GM18870 (cell line): ENCODE results near the gene TRPV4.

Experiments used
- ATAC-seq: cut with Tn5 transposase; IDR thresholded peaks from one replicate; pipeline ENCODE4 v1.9.1; 2021; ENCODE audit warnings: moderate library complexity; ENCODE audit not compliant: unreplicated experiment

The TRPV4 gene

DNA sequence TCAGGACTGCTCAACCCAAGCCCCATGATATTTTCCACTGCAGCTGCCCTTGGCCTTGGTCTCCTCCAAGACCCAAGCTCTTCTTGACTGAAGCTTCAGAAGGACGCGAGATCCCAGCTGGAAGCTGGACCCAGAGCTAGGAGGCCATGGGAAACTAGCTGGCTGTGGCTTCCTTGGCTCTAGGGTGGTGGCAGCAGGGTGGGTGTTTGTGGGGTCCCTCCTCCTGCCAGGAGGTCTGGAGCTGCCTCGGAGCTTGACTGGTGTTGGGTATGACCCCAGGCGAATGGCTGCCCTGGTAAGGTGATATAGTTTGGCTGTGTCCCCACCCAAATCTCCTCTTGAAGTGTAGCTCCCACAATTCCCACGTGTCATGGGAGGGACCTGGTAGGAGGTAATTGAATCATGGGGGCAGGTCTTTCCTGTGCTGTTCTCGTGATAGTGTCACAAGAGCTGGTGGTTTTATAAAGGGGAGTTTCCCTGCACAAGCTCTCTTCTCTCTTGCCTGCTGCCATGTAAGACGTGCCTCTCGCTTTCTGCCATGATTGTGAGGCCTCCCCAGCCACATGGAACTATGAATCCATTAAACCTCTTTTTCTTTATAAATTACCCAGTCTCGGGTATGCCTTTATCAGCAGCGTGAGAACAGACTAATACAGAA lies 51.4 kb downstream of the TRPV4 start:
- no peak for ATAC-seq

DNA sequence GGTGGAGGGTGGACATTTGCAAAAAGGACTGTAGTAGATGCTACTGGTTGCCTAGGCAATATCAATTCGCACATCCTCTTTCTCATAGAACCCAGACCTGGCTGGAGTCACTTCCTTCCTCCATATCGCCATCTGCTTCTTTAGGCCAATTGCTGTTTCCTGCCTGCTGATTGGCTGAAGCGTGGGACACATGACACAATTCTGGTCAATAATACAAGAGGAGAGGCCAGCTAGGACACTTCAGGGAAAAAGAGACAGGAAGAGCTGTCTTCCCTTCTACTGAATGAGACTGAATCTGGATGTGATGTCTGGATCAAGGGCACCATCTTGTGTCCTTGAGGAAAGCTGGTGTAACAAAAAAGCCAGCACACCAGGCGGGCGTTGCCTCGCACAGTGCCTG lies 53.8 kb downstream of the TRPV4 start:
- no peak for ATAC-seq

DNA sequence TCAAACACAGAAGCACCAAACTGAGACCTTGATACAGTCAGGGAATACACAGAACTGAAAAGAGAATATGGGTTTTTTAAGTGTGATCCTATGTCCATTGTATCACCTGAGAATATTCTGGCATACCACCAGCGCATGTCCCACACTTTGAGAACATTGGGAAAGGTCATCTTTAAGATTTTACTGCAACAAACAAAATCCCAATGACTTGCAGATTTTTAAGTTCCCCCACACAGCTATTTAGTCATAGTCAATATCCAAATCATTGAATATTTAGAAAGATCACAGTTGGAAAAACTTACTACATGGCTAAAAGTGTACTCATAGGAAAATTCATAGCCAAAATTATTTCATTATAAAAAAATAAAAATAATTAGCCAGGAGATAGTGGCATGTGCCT lies 54.5 kb downstream of the TRPV4 start:
- ATAC-seq: no peak

DNA sequence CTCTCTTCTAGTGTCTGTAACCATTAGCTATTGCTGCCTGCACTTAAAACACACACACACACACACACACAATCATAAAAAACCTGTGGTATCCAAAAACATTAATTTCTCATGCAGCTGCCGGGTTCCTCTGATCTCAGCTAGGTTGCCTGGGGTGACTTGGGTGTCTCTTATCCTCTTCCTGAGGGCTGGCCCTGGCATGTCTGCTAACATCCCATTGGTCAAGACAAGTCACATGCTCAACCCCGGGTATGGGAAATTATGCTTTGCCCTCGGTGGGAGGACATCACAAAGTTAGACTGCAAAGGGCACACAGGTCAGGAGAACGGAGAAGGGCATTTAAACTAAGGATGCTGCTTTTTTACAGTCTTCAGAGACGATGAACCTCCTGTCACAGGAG lies 55.7 kb downstream of the TRPV4 start:
- no peak for ATAC-seq

DNA sequence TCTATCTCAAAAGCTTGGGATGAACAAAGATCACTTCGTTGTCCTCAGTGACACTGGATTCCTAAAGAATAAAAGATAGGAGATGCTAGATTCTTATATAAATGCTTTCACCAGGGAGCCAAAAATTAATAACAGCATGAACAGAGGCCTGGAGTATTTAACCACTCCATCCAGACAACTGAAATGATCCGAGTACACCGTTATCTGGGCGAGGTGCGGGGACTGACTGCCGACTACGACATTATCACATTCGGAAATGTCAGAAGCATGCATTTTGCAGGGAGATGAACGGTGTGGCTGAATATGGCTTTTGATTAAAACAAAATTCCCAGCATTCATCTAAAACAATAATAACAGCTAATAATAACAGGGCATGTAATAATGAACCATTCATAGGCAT lies 56.6 kb downstream of the TRPV4 start:
- no peak for ATAC-seq

DNA sequence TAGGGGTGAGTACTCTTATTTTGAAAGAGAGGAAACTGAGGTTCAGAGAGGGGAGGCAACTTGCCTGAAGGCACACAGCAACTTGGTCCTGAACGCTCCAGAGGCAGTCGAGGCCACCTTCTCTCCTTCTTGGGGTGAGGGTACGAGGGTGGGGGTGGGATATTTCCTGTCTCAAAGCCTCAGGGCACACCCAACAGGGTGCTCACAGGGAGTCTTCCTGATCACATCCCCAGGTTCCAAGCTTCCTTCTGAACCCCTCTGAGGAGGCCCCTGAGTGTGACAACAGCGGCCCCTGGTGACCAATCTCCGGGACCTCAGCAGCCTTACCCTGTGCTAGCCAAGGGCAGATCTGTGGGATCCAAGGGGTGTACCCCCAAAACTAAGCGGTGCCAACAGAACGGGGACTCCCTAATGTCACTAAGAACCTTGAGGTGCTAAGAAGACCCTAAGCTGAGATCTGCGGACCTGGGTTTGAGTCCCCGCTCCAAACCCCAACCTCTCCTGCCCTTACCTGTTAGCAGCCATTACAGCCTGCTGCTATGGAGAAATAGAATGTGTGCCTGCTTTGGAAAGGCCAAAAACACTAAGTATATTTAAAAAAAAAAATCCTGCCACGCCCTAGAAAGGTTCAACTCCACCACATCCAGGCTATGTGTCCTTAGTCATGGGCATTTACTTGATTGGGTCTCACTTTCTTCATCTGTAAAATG lies 57.9 kb downstream of the TRPV4 start:
- ATAC-seq: no peak

DNA sequence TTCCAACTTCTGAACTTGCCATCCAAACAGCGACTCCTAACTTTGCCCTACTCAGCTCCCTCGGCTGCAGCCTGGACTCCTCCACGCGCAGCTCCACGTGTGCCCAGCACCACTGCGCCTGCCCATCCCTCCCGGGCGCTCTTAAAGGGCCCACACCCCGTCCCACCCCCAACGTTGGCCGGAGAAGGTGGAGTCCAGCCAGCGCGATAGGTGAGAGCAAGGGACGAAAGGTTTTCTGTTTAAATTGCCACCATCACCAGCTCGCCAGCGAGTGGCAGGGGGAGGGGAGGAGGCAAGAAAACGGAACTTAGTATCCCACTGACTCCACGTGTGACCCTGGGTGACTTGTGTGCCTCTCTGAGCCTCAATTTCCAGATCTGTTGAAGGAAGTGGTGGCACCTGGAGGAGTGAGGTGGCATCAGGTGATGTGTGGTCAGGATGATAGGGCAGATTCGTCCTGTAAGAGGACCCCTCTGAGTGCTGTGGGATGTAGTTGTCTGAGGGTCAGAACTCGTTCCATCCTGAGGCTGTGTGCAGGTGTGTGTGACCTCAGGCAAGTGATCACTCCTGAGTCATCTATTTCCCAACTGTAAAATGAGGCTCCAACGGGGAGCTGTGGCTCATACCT lies 59.7 kb downstream of the TRPV4 start:
- no peak for ATAC-seq

DNA sequence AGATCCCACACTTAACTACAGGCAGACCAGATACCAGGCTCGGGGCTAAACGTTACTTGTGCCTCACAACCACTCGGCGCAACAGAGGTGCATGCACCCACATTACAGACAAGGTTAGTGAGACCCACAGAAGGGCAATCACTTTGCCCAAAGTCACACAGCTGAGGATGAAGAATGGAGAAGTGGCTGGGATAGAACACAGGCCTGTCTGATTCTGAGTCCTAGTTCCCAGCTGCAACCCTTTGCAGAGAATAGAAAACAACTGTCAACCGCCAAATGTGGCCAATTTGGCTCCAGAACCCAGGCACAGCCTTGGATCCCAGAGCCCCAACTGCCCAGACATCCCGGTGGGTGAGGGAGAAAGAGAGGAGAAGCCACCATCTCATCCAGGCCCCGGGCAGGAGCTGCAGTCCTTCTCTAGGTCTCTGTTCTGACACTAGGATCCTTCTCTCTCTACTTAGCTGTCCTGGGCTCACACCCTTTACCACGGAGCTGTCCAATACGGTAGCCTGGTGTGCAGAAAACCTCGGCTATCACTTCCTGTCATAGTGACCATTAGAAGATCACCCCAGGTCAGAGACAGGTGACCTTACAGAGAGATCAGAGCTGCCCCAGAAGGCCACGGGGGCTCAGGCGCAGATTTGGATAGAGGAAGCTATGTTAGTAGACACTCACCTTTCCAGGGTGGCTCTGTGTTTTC lies 60.4 kb downstream of the TRPV4 start:
- ATAC-seq: no peak

DNA sequence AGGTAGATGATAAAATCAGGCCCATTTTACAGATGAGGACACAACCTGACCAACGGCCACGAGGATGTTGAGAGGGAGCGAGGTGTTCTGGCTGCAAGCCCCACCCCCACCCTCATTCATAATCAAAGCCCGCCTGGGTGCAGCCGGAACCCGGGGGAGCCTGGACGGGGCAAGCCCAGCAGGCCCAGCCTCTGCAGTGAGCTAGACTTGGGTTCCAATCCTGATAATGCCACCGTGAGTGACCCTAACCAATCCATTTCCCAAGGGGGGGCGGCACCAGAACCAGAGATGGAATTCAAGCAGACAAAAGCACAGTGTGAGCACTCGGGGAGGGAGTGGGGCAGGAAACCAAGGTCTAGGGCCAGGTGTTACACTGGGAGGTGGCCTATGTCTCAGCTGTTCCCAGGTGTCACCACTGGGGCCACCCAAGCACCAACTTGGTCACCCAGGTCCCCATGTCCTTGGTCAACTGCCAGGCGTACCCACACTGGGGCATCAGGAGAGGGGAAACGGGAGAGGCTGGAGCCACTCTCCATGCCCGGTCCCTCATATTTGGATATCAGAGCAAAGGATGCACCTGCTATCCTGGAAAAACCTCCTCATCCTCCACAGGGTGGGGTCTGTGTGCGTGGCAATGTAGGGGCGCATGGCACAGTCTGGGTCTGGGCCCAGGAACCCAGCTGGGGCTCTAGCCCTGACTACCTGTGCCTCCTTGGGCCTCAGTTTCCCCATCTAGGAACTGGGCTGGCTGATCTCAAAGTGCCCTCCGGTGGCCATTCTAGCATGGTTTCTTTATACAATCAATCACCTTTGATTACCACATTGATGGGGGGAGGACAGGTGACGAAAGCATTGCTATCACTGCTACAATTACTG lies 61.2 kb downstream of the TRPV4 start:
- no peak for ATAC-seq

DNA sequence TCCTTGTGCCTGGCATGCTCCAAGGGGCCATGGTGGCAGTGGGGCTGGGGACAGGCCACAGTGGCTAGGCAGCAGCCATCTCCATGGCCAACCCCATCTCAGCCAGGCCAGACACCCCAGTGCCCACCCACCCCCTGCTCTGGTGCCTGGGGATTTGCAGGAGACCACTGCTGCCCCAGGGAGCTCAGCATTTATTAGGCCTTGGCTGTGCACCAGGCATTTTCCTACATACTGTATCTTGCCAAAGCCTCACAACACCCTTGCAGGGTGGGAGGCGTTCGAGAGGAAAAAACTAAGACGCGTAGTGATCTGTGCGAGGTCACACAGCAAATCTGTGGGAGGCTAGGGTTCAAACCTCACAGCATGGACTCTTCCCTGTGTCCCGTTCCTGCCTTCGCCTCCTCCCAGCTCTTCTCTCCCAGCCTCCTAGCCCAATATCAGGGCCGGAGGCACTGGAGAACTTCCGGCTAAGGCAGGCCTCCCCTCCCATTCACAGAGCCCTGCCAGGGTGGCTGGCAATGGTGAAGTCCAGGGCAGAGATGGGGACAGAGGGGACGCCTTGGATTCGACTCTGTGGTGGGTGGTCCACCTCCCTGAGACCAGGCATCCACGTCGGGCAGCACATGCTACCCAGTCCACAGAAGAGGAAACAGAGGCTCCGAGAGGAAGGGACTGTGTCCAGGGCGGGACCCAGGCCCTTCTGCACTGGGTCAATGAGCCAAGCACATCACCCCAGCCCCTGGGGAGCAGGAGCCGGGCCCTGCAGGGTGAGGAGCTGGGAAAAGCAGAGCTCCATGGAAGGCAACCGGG lies 62.1 kb downstream of the TRPV4 start:
- ATAC-seq: no peak

DNA sequence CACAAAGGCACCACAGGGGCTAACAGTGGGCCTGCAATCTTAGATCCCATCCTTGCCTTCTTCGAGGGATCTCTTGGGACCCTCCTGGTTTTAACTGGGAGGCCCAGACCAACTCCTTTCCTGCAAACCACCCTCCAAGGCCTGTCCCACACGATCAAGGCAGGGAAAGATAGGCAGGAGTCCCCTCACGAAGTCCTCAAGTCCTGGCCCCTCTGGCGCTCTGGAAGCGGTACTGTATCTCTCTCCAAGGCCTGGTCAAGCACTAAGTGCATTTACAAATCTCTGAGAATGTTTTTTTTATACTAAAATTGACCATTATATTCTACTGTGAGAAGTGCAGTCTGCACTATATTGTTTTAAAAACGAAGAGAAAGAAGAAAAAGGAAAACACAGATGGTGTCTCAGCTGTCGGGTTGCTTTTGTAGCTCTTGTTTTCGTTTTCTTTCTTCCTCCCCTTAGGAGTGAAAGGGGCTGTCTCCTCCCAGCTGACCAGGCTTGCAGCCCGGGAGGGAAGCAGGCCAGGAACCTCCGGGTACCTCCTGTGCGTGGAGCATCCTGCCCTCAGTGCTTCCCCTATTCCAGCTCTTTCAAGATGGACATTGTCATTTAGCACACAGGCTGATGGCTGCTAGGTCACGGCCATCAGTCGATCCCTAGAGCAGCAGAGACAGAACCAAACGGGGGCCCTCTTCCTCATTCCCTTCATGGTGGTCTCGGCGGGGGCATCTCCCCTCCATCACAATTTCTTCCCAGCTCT lies 62.9 kb downstream of the TRPV4 start:
- ATAC-seq: no peak

DNA sequence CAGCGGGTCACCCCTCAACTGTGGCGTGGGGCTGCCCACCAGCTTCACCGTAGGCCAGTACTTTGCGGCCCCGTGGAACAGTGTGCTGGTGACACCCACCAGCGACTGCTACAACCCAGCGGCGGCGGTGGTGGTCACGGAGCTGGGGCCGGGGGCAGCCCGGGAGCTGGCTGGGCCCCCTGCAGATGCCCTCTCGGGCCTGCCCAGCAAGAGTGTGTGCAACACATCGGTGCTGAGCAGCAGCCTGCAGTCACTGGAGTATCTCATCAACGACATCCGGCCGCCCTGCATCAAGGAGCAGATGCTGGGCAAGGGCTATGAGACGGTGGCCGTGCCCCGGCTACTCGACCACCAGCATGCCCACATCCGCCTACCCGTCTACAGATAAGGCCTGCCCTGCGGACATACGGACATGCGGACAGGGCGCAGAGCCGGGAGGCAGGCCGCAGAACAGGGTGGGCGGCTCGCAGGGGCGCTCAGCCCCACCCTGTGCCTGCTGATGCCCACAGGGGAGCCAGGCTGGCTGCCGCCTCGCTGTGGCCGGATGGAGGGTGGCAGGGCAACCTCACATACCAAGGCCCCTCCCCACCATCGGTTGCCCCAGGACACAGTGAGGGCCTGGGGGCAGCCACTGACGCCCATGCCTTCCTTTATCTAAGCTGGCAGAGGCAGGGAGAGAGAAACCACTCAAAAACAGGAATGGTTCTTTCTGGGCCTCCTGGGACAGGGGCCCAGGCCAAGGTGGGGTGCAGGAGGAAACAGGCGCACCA lies 64.1 kb downstream of the TRPV4 start:
- ATAC-seq: no peak

DNA sequence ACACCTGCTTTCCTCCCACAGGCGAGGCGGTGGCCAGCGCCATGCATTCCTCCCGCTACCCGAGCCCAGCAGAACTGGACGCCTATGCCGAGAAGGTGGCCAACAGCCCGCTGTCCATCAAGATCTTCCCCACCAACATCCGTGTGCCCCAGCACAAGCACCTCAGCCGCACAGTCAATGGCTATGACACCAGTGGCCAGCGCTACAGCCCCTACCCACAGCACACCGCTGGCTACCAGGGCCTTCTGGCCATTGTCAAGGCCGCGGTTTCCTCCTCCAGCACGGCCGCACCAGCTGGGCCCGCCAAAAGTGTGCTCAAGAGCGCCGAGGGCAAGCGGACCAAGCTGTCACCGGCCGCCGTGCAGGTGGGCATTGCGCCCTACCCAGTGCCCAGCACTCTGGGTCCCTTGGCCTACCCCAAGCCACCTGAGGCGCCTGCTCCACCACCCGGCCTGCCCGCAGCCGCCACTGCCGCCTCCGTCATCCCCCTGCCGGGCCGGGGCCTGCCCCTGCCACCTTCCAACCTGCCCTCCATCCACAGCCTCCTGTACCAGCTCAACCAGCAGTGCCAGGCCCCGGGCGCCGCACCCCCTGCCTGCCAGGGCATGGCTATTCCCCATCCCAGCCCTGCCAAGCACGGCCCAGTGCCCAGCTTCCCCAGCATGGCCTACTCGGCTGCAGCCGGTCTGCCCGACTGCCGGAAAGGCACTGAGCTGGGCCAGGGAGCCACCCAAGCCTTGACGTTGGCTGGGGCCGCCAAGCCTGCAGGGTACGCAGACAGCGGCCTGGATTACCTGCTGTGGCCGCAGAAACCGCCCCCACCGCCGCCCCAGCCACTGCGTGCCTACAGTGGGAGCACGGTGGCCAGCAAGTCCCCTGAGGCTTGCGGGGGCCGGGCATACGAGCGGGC lies 65.0 kb downstream of the TRPV4 start:
- no peak for ATAC-seq

DNA sequence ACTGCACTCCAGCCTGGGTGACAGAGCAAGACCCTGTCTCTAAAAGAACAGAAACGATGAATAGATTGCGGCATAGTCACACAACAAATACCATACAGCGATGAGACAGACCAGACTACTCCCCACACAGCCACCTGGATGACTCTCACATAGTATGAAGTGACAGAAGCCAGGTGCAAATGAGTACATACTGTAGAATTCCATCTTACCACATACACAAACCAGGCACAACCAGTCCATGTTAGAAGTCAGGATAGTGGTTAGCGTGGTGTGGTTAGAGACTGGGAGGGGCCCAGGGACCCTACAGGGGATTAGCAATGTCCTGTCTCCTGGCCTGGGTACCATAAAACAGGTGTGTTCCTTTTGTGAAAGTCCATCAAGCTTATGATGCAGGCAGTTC lies 65.7 kb downstream of the TRPV4 start:
- no peak for ATAC-seq

DNA sequence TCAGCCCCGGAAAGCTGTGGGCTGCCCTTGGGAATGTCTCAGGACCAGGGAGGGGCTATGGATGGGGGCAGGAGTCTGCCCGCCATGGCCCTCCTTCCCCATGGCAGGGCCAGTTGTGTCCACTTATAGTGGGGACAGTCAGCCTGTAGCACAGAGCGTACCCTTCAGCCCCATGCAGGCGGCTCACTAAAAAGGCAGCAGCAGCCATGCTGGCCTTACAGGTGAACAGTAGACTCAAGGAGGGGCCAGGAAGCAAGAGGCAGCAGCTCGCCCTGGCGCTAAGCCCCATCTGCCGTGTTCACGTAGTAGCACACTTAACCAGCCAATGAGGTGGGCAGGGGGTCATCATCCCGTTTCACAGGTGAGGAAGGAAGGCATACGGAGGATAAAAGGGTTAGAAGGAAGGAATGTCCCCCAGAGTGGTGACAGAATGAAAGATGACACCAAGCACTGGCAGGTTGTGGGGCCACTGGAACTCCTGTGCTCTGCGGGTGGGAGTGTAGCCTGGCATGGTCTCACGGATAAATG lies 66.9 kb downstream of the TRPV4 start:
- no peak for ATAC-seq

DNA sequence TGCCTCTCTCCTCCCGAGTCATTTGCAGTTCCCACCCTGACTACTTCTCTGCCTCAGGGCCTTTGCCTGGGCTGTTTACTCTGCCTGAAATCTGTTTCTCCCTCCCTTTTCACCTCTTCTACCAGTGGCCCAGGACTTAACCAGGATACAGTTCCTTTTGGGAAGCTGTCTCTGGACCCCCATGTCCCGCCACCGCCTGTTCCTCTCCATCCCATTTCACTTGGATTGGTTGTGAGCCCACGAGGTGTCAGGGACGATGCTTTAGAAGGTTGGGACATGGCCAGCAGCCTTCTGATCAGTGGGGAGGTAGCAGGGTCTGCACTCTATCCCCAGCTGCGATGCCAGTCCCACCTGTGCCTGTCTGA lies 67.8 kb downstream of the TRPV4 start:
- ATAC-seq: no peak

DNA sequence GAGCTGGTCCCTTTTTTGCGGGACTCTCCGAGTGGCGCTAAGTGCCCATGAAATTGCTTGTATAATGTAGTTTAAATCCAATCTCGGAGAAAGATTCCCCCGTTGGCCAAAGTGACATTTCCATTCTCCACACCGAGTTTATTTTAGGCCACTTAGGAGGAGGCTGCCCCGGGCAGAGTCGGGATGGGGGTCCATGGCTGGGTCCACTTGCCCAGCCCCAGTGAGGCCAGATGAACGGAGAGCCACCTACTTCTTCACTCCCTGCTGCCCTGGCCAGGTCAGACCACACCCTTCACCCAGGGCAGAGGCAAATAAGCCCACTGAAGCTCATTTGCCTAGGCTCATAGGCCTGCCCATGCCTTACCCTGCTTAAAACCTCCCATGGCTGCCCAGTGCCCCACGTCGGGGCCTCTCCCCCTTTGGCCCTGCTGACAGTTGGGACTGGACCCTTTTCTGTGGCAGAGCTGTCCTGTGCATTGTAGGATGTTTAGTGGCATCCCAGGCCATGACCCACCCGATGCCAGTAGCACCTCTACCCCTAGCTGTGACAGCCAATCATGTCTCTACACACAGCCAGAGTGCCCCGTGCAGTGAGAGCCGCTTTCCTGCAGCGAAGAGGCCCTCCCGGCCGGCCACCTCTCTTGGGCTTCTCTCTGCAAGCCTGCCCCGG lies 68.3 kb downstream of the TRPV4 start:
- no peak for ATAC-seq
